ENCODE results near the gene GSK3B. TPM values are rescaled to one million over a fixed set of nuclear protein-coding genes. Genes with fewer than 3 reads are reported as not detected.

GSK3B gene
- total and polyA plus RNA-seq, 2 experiments from 2014 or later = 29.0 to 45.3 TPM

GRCh38 chr3:119950666-119951325 is 143.5 kb downstream of the GSK3B start:
- no peak overlapping the region for H3K4me2 ChIP-seq
- Mint-ChIP-seq H3K27ac (peak overlapping the region; percentile 6; the same call in 1 of the 2 replicates), H3K4me3 (no peak overlapping the region), H3K4me1 (peaks cover 9% of the 10 kb centered on the region; the same call in 2 of the 3 replicates), H3K27me3 (ENCODE audit: insufficient read depth, low read depth, poor library complexity) (peaks cover 2% of the 10 kb centered on the region), H3K36me3 (ENCODE audit: low read depth) (no peaks in the 10 kb centered on the region), H3K9me3 (no peaks in the 10 kb centered on the region)
- ATAC-seq (peak; percentile 62), DNase-seq (ENCODE audit: low spot score) (peak; percentile 5)
- H3K79me2 ChIP-seq (replicated peaks; ENCODE audit: insufficient read depth) = peaks cover 54% of the 10 kb centered on the region
- no peak overlapping the region for H3K4me3 ChIP-seq
- no peaks in the 10 kb centered on the region for H3K36me3 ChIP-seq (ENCODE audit: insufficient read depth)
- no peaks in the 10 kb centered on the region for H3K9me2 ChIP-seq (ENCODE audit: insufficient read depth)
- no peak overlapping the region for H3K27ac ChIP-seq (ENCODE audit: low read depth)
- H2AFZ ChIP-seq = no peak overlapping the region
- no peaks in the 10 kb centered on the region for H3K27me3 ChIP-seq (ENCODE audit: insufficient read depth)
- TF ChIP-seq STAT1 (IDR thresholded peaks at IDR 0.05; ENCODE audit: unreplicated experiment) (no peak), ZNF462 (CRISPR knock-in tag; IDR thresholded peaks at IDR 0.05) (no peak), CREB1 (CRISPR knock-in tag; IDR thresholded peaks at IDR 0.05; ENCODE audit: low read depth) (no peak), EZH2 (IDR thresholded peaks at IDR 0.05; ENCODE audit: low read depth, unreplicated experiment) (no peak), NANOG (IDR thresholded peaks at IDR 0.05; ENCODE audit: borderline replicate concordance) (no peak), EZH2phosphoT487 (IDR thresholded peaks at IDR 0.05; ENCODE audit: unreplicated experiment) (no peak), JUNB (IDR thresholded peaks at IDR 0.05; ENCODE audit: unreplicated experiment) (no peak), REST (IDR thresholded peaks at IDR 0.05; ENCODE audit: unreplicated experiment) (no peak), ZNF114 (CRISPR knock-in tag; IDR thresholded peaks at IDR 0.05) (no peak), ETS1 (IDR thresholded peaks at IDR 0.05) (no peak), POLR2AphosphoS5 (IDR thresholded peaks at IDR 0.05; ENCODE audit: low read depth) (no peak), CTCF (conservative IDR thresholded peaks at IDR 0.05; ENCODE audit: low read depth in 2 of 2) (no peak)
- H4K20me1 ChIP-seq (replicated peaks; ENCODE audit: insufficient read depth) = 0 out of 2 replicates have a peak, but pooled peaks cover 8% of the 10 kb centered on the region
- 0 out of 2 replicates have a peak, but pooled peaks cover 8% of the 10 kb centered on the region for H3K4me1 ChIP-seq (ENCODE audit: insufficient read depth)
- no peaks in the 10 kb centered on the region for H3F3A ChIP-seq (replicated peaks; ENCODE audit: low read depth)

Measured in GM23338 (cell line).